Endothelial cell of umbilical vein (primary cell): ENCODE measurements around the gene DCX. TPM values are rescaled to one million over a fixed set of nuclear protein-coding genes. Genes with fewer than 3 reads are reported as not detected.

ENCODE experiments used
- BruUV-seq: library from RNA; stranded (reverse); fragments of 400-500 nt; replicated peaks from 2 replicates; lab custom pipeline; 2021; lab: Mats Ljungman, UMichigan
- CTCF ChIA-PET: fragments of 300-600, 350-600 bp; sonication (Branson Sonifier 250); formaldehyde crosslinking; loops from one replicate; lab custom pipeline; 2021; ENCODE audit warnings: antibody characterized with exemption, inconsistent platforms; lab: Charles Lee
- POLR2A ChIA-PET: fragments of 300-600, 350-600 bp; sonication (Branson Sonifier 250); formaldehyde crosslinking; loops from one replicate; lab custom pipeline; 2021; ENCODE audit warnings: antibody characterized with exemption, inconsistent platforms; lab: Charles Lee
- DNase-seq: peaks from one replicate; pipeline ENCODE4 v3.0.0-alpha.2; 2011; ENCODE audit warnings: low read depth, low spot score
- FAIRE-seq: peaks from 2 replicates; lab custom pipeline; 2011; peaks lifted over from hg19 to GRCh38; lab: Jason Lieb, UNC
- H2AFZ ChIP-seq: 2 replicates; pipeline ENCODE4 v1.6.0; 2012; ENCODE audit warnings: low read depth, low read length, control low read depth, inconsistent platforms
- H3K27ac ChIP-seq: 2 replicates; pipeline ENCODE4 v1.5.1; 2011; ENCODE audit warnings: low read depth, mild to moderate bottlenecking, control low read depth, low read length, moderate library complexity; ENCODE audit not compliant: insufficient read depth
- H3K27me3 ChIP-seq, 2 experiments: 2 replicates each; pipeline versions ENCODE4 v1.6.0 to v1.6.1; 2011; ENCODE audit warnings: low read length in 2 of 2, mixed read lengths in 1 of 2; ENCODE audit not compliant: control insufficient read depth in 2 of 2, insufficient read depth in 2 of 2
- H3K36me3 ChIP-seq, 2 experiments: 2 replicates in 1 of 2; 3 replicates in 1 of 2; pipeline ENCODE4 v1.5.1; 2011; ENCODE audit warnings: low read length in 2 of 2, mild to moderate bottlenecking in 1 of 2, moderate library complexity in 1 of 2; ENCODE audit not compliant: control insufficient read depth in 2 of 2, insufficient read depth in 2 of 2; ENCODE audit errors: extremely low read depth in 1 of 2
- H3K4me1 ChIP-seq: 3 replicates; pipeline ENCODE4 v1.5.1; 2011; ENCODE audit warnings: mild to moderate bottlenecking, low read length; ENCODE audit not compliant: control insufficient read depth, insufficient read depth; ENCODE audit errors: extremely low read depth
- H3K4me2 ChIP-seq: 2 replicates; pipeline ENCODE4 v1.6.1; 2011; ENCODE audit warnings: low read length, control low read depth, mixed read lengths; ENCODE audit not compliant: insufficient read depth
- H3K4me3 ChIP-seq, 3 experiments: fragments of 200-600 bp in 1 of 3; sonication (generic), shearing (Covaris generic) in 1 of 3; replicated peaks in 1 of 3; 2 replicates each; pipeline ENCODE4 v1.5.1; 2011 to 2016; ENCODE audit warnings: control low read depth in 3 of 3, low read length in 3 of 3, mild to moderate bottlenecking in 2 of 3, inconsistent platforms in 1 of 3, low read depth in 1 of 3, moderate library complexity in 1 of 3; ENCODE audit not compliant: insufficient read depth in 1 of 3
- H3K79me2 ChIP-seq: 2 replicates; pipeline ENCODE4 v1.6.0; 2012; ENCODE audit warnings: low read length, inconsistent platforms; ENCODE audit not compliant: control insufficient read depth, insufficient read depth
- H3K9ac ChIP-seq: replicated peaks from 2 replicates; pipeline ENCODE3; 2011; ENCODE audit warnings: low read length, control low read depth; ENCODE audit not compliant: insufficient read depth; ENCODE audit errors: extremely low read depth
- H3K9me1 ChIP-seq: replicated peaks from 3 replicates; pipeline ENCODE4 v1.6.0; 2011; ENCODE audit warnings: mild to moderate bottlenecking, low read length; ENCODE audit not compliant: control insufficient read depth, insufficient read depth; ENCODE audit errors: extremely low read depth
- H3K9me3 ChIP-seq: replicated peaks from 2 replicates; pipeline ENCODE4 v1.5.1; 2012; ENCODE audit warnings: low read length, inconsistent platforms; ENCODE audit not compliant: control insufficient read depth, insufficient read depth
- H4K20me1 ChIP-seq: replicated peaks from 2 replicates; pipeline ENCODE3; 2011; ENCODE audit warnings: mild to moderate bottlenecking, low read length; ENCODE audit not compliant: control insufficient read depth, insufficient read depth; ENCODE audit errors: extremely low read depth
- EZH2 ChIP-seq: IDR thresholded peaks from 2 replicates; pipeline ENCODE4 v1.6.1; 2012; ENCODE audit warnings: borderline replicate concordance, low read depth, mild to moderate bottlenecking, moderate library complexity, low read length, inconsistent platforms; ENCODE audit not compliant: severe bottlenecking
- FOS ChIP-seq: IDR thresholded peaks from 2 replicates; pipeline ENCODE4 v1.6.1; 2011; ENCODE audit warnings: mild to moderate bottlenecking, low read length, moderate library complexity, borderline replicate concordance; ENCODE audit not compliant: insufficient read depth
- GATA2 ChIP-seq: IDR thresholded peaks from 2 replicates; pipeline ENCODE4 v1.7.0; 2011; ENCODE audit warnings: low read depth, mild to moderate bottlenecking, moderate library complexity, mixed read lengths, low read length; ENCODE audit not compliant: insufficient read length, insufficient read depth
- JUN ChIP-seq: IDR thresholded peaks from 2 replicates; pipeline ENCODE4 v1.6.1; 2011; ENCODE audit warnings: borderline replicate concordance, low read depth; ENCODE audit not compliant: insufficient read length, insufficient read depth
- MYC ChIP-seq: IDR thresholded peaks from one replicate; pipeline ENCODE4 v1.6.1; 2011; ENCODE audit warnings: mild to moderate bottlenecking, low read depth, low read length
- POLR2A ChIP-seq: IDR thresholded peaks from 2 replicates; pipeline ENCODE4 v1.6.1; 2012; ENCODE audit warnings: low read depth, mild to moderate bottlenecking, control low read depth, low read length
- POLR2AphosphoS5 ChIP-seq: IDR thresholded peaks from 2 replicates; pipeline ENCODE4 v1.6.1; 2012; ENCODE audit warnings: low read depth, mild to moderate bottlenecking, control low read depth, low read length, moderate library complexity; ENCODE audit not compliant: insufficient read depth
- dilution Hi-C: fragments of 300-500 bp; cut with MboI; formaldehyde crosslinking; loops from one replicate; pipeline ENCODE4 v1.15.0; 2019; ENCODE audit warnings: low sequenced_read_pairs; ENCODE audit not compliant: extremely low pct_ligation_motif_present
- intact Hi-C: fragments of 100-400 bp; cut with micrococcal nuclease; formaldehyde crosslinking; loops from one replicate; pipeline ENCODE4 v1.10.0; 2022
- polyA plus RNA-seq, 4 experiments: library from polyadenylated mRNA; depleted of rRNA in 3 of 4; stranded (reverse) in 3 of 4; unstranded in 1 of 4; fragments of >200 nt; gene quantifications; 2 replicates each; pipeline versions ENCODE4 v1.2.1 to v1.2.3, GENCODE V29; 2011 to 2012; ENCODE audit warnings: missing spikeins in 1 of 4
- total RNA-seq: library from RNA; stranded (reverse); gene quantifications from 2 replicates; pipeline ENCODE4 v1.2.3, GENCODE V29; 2021
- TF ChIP-seq, protein P1 (sequence below): IDR thresholded peaks from 2 replicates; pipeline ENCODE4 v1.6.1; 2011; ENCODE audit not compliant: insufficient read depth, insufficient read length
- TF ChIP-seq, protein P2 (sequence below), 2 donors: IDR thresholded peaks; 1 replicate in 1 of 2; 2 replicates in 1 of 2; pipeline ENCODE4 v1.5.1; 2011; ENCODE audit warnings: low read length in 2 of 2, mild to moderate bottlenecking in 2 of 2, moderate library complexity in 2 of 2, control low read depth in 1 of 2, inconsistent platforms in 1 of 2, low read depth in 1 of 2; ENCODE audit not compliant: insufficient read depth in 1 of 2; ENCODE audit errors: extremely low read depth in 1 of 2

The DCX gene
- total and polyA plus RNA-seq, 2 donors (not counting 3 experiments of a cell fraction or from before 2014, with no cell fraction given), result not detected

GRCh38 chrX:111260451-111260850 lies 151.5 kb downstream of the DCX start:
- no peak overlapping the region for H2AFZ ChIP-seq
- TF ChIP-seq EZH2 (no peak), MYC (no peak), JUN (no peak), POLR2A (no peak), GATA2 (no peak), POLR2AphosphoS5 (no peak), FOS (no peak)
- TF ChIP-seq, protein P1, sequence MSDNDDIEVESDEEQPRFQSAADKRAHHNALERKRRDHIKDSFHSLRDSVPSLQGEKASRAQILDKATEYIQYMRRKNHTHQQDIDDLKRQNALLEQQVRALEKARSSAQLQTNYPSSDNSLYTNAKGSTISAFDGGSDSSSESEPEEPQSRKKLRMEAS, result no peak
- TF ChIP-seq, protein P2, sequence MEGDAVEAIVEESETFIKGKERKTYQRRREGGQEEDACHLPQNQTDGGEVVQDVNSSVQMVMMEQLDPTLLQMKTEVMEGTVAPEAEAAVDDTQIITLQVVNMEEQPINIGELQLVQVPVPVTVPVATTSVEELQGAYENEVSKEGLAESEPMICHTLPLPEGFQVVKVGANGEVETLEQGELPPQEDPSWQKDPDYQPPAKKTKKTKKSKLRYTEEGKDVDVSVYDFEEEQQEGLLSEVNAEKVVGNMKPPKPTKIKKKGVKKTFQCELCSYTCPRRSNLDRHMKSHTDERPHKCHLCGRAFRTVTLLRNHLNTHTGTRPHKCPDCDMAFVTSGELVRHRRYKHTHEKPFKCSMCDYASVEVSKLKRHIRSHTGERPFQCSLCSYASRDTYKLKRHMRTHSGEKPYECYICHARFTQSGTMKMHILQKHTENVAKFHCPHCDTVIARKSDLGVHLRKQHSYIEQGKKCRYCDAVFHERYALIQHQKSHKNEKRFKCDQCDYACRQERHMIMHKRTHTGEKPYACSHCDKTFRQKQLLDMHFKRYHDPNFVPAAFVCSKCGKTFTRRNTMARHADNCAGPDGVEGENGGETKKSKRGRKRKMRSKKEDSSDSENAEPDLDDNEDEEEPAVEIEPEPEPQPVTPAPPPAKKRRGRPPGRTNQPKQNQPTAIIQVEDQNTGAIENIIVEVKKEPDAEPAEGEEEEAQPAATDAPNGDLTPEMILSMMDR (IDR thresholded peaks at IDR 0.05; ENCODE audit: extremely low read depth in 1 of 2, insufficient read depth in 1 of 2, low read depth in 1 of 2, low read length in 2 of 2), result no peak
- no peak for FAIRE-seq
- no peaks in the 10 kb centered on the region for H3K9me1 ChIP-seq
- H3K9me3 ChIP-seq, result no peaks in the 10 kb centered on the region
- no peak overlapping the region for H3K27ac ChIP-seq
- no peaks in the 10 kb centered on the region for H3K79me2 ChIP-seq
- no TSS peak for BruUV-seq
- no peak overlapping the region for H3K9ac ChIP-seq
- H4K20me1 ChIP-seq, result no peaks in the 10 kb centered on the region
- POLR2A ChIA-PET, result no interaction called here
- no peaks in the 10 kb centered on the region for H3K36me3 ChIP-seq
- H3K27me3 ChIP-seq, result no peaks in the 10 kb centered on the region
- no peak overlapping the region for H3K4me3 ChIP-seq
- intact Hi-C loops (no loop called here), dilution Hi-C loops (no loop called here)
- H3K4me2 ChIP-seq, result no peak overlapping the region
- CTCF ChIA-PET, result no interaction called here
- no peak for DNase-seq
- no peaks in the 10 kb centered on the region for H3K4me1 ChIP-seq
